Measurements from ENCODE around the gene ATP9B. TPM values are rescaled to one million over a fixed set of nuclear protein-coding genes. Genes with fewer than 3 reads are reported as not detected.

Gene ATP9B
- total RNA-seq, 1 donor from 2014 or later = 43.9 TPM

GRCh38 chr18:79191956-79192355 is 122.8 kb downstream of the ATP9B start:
- Histone ChIP-seq H3K4me3 (no peak overlapping the region), H3K27ac (no peak overlapping the region), H3K27me3 (no peaks in the 10 kb centered on the region), H3K36me3 (peaks cover 8% of the 10 kb centered on the region), H3K9me3 (no peaks in the 10 kb centered on the region), H3K4me1 (peaks cover 6% of the 10 kb centered on the region)
- DNase-seq = no peak
- intact Hi-C loops (cut with DNase I) = no loop called here
- no peak for TF ChIP-seq CTCF (IDR thresholded peaks at IDR 0.05)
- no peak for ATAC-seq

- H3K27ac ChIP-seq = no peak overlapping the region
- intact Hi-C loops (cut with DNase I) = no loop called here
- H3K36me3 ChIP-seq = peaks cover 8% of the 10 kb centered on the region
- ATAC-seq (no peak), DNase-seq (no peak)
- H3K27me3 ChIP-seq = no peaks in the 10 kb centered on the region
- no peak overlapping the region for H3K4me3 ChIP-seq
- no peaks in the 10 kb centered on the region for H3K9me3 ChIP-seq
- no peak for TF ChIP-seq CTCF (IDR thresholded peaks at IDR 0.05)
- H3K4me1 ChIP-seq = no peaks in the 10 kb centered on the region
Measured at GRCh38 chr18:79193826-79194225, 124.6 kb downstream of the ATP9B start.

GRCh38 chr18:79195716-79196683 is 126.8 kb downstream of the ATP9B start:
- Histone ChIP-seq H3K27ac (no peak overlapping the region), H3K4me3 (no peak overlapping the region), H3K9me3 (no peaks in the 10 kb centered on the region), H3K4me1 (no peaks in the 10 kb centered on the region), H3K27me3 (no peaks in the 10 kb centered on the region), H3K36me3 (peaks cover 8% of the 10 kb centered on the region)
- ATAC-seq (peak; percentile 61), DNase-seq (no peak)
- no peak for TF ChIP-seq CTCF (IDR thresholded peaks at IDR 0.05)
- intact Hi-C loops (cut with DNase I) = no loop called here

DNA sequence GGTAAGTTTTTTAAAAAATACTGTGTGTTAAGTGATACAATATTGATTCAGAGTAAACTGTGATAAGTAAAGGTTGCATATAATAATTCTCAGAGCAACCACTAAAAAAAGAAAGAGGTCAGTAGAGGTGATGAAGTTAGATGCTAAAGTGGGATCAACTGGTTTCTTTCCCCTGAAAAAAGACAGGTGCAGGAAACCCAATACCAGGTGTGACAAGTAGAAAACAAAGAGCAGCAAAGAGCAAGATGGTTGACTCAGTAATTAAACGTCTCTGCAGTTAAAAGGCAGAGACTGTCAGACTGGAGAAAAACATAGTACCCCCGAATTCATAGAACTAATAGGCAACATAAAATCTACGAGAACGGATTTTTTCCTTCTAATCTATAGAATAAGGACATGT is 128.3 kb downstream of the ATP9B start:
- intact Hi-C loops (cut with DNase I) = no loop called here
- peaks cover 8% of the 10 kb centered on the region for H3K36me3 ChIP-seq
- H3K27me3 ChIP-seq = no peaks in the 10 kb centered on the region
- H3K27ac ChIP-seq = no peak overlapping the region
- no peaks in the 10 kb centered on the region for H3K9me3 ChIP-seq
- no peak for TF ChIP-seq CTCF (IDR thresholded peaks at IDR 0.05)
- no peak overlapping the region for H3K4me3 ChIP-seq
- ATAC-seq (no peak), DNase-seq (no peak)
- no peaks in the 10 kb centered on the region for H3K4me1 ChIP-seq

DNA sequence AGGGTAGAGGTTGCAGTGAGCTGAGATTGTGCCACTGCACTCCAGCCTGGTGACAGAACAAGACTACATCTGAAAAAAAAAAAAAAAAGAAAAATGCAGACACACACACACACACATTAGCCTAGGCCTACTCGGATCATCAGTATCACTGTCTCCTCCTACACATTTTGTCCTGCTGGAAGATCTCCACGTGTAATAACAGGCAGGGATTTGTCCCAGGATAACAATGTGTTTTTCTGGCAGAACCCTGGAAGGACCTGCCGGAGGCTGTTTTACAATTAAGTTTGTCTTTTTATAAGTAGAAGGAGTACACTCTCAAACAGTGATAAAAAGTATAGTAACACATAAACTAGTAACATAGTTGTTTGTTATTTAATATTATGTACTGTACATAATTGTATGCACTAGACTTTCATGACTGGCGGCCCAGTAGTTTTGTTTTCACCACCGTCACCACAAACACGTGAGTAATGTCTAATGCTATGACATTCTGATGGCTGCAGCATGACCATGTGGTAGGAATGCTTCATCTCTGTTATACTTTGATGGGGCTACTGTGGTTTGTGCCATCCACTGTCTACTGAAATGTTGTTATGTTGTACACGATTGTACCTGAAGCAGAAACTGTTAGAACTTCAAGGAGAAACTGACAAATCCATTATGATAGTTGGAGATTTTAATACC is 130.6 kb downstream of the ATP9B start:
- Histone ChIP-seq H3K9me3 (no peaks in the 10 kb centered on the region), H3K4me3 (no peak overlapping the region), H3K27me3 (no peaks in the 10 kb centered on the region), H3K36me3 (no peaks in the 10 kb centered on the region), H3K4me1 (no peaks in the 10 kb centered on the region), H3K27ac (no peak overlapping the region)
- no peak for TF ChIP-seq CTCF (IDR thresholded peaks at IDR 0.05)
- DNase-seq = no peak
- intact Hi-C loops (cut with DNase I) = no loop called here
- ATAC-seq = no peak

All from upper lobe of right lung (tissue), 1 donor.